Heart right ventricle (tissue), 16 donors: ENCODE measurements around the gene CCDC182. TPM values are rescaled to one million over a fixed set of nuclear protein-coding genes. Genes with fewer than 3 reads are reported as not detected.

Source experiments
- ATAC-seq, 8 donors: fragments of 200-7000 bp; cut with Tn5 transposase; one replicate each; pipeline ENCODE4 v1.9.1; 2020; ENCODE audit warnings: mild to moderate bottlenecking in 8 of 8, moderate library complexity in 8 of 8, moderate number of reproducible peaks in 1 of 8
- DNase-seq, 2 donors: peaks; one replicate each; pipeline ENCODE4 v3.0.0-alpha.2; 2020
- H3K27ac ChIP-seq, 10 donors: fragments of 200-600 bp; sonication (generic) in 2 of 10; one replicate each; pipeline versions ENCODE4 v1.5.0 to v1.8.0; 2020 to 2022; ENCODE audit warnings: mild to moderate bottlenecking in 3 of 10
- H3K27me3 ChIP-seq, 7 donors: fragments of 200-600 bp; one replicate each; pipeline ENCODE4 v1.8.0; 2021 to 2022; ENCODE audit warnings: mild to moderate bottlenecking in 2 of 7
- H3K36me3 ChIP-seq, 9 donors: fragments of 200-600 bp; sonication (generic) in 1 of 9; one replicate each; pipeline versions ENCODE4 v1.5.0 to v1.8.0; 2020 to 2022; ENCODE audit warnings: mild to moderate bottlenecking in 2 of 9
- H3K4me1 ChIP-seq, 9 donors: fragments of 200-600 bp; sonication (generic) in 1 of 9; one replicate each; pipeline versions ENCODE4 v1.5.0 to v1.8.0; 2020 to 2022; ENCODE audit warnings: mild to moderate bottlenecking in 4 of 9
- H3K4me3 ChIP-seq, 10 donors: fragments of 200-600 bp; sonication (generic) in 2 of 10; one replicate each; pipeline versions ENCODE4 v1.5.0 to v1.8.0; 2020 to 2022; ENCODE audit warnings: mild to moderate bottlenecking in 7 of 10, moderate library complexity in 2 of 10
- H3K9me3 ChIP-seq, 11 donors: fragments of 200-600 bp in 10 of 11; sonication (generic) in 2 of 11; one replicate each; pipeline versions ENCODE4 v1.5.0 to v1.8.0; 2013 to 2022; ENCODE audit warnings: mild to moderate bottlenecking in 2 of 11, control low read depth in 1 of 11, moderate library complexity in 1 of 11
- CTCF ChIP-seq, 9 donors: fragments of 200-600 bp; sonication (generic) in 2 of 9; IDR thresholded peaks; one replicate each; pipeline versions ENCODE4 v1.5.0 to v1.8.0; 2021 to 2022; ENCODE audit warnings: antibody characterized with exemption in 9 of 9, mild to moderate bottlenecking in 5 of 9, moderate library complexity in 1 of 9
- WGBS, 2 donors: extraction: QIAGEN DNeasy Blood & Tissue Kit; methylation state at CpG; one replicate each; pipeline ENCODE4 v1.1.7; 2013; ENCODE audit warnings: inconsistent platforms in 1 of 2; 5-methylcytosine and 5-hydroxymethylcytosine counted together
- intact Hi-C, 10 donors: fragments of 100-400 bp; cut with DNase I; formaldehyde crosslinking; loops; one replicate each; pipeline versions ENCODE4 v1.11.1 to v1.14.2; 2022
- polyA plus RNA-seq, 2 donors: library from polyadenylated mRNA; stranded (reverse); fragments of 200-250 nt; gene quantifications; one replicate each; pipeline ENCODE4 v1.2.3, GENCODE V29; 2013
- total RNA-seq, 10 donors: library from RNA; stranded (reverse); fragmentation: NEBNext Ultra II Directional in 3 of 10; extraction: Animal tissue kit (Norgen Biotek cat#: 25700) in 3 of 10; gene quantifications; one replicate each; pipeline versions ENCODE4 v1.2.1 to v1.2.4, GENCODE V29; 2021 to 2023
- donor health status: Arrhythmogenic right ventricular cardiomyopathy.
- donor health status: ischemic (EF 13 %, LVEDD 7.1; RV severe dilation, severe dysfunction).
- donor health status: healthy with polysubstance abuse.
- donor health status: DM: no; HTN: yes; CAD: no.
- donor health status: DM: no; HTN: no; CAD: no.
- donor health status: ischemic (EF 25% LVEDD 6.9; RV normal size, moderate dysfunction).
- donor health status: ischemic (EF 25% LVEDD 5.7; RV mildly dilated, moderate dysfunction).
- donor health status: healthy.
- donor health status: DM: yes; HTN: yes; CAD: no.
- donor health status: Ischemic cardiomyopathy.
- donor health status: ischemic (EF 35%, LVEDD 5.7; RV mildly dilated, moderate dysfunction).
- donor health status: nonischemic (EF 11% LVEDD 7.7; RV severe dilation, severe dysfunction).
- donor health status: DM: yes; HTN: yes; CAD: no.
- donor health status: PGD.
- donor health status: ischemic (EF 29% LVEDD 5.4; RV normal size, mild dysfunction).
- donor health status: nonischemic (EF 23%, LVEDD 6.1; RV moderate dilation, normal function).

Gene CCDC182
- total and polyA plus RNA-seq, 12 donors = not detected

- ATAC-seq (peak in 4 of 8 donors; percentile 42 to 77 (median 60)), DNase-seq (no peak)
- Histone ChIP-seq H3K27me3 (peaks cover 0 to 13% (median 5%) of the 10 kb centered on the region in 7 donors), H3K27ac (no peak overlapping the region), H3K36me3 (no peaks in the 10 kb centered on the region), H3K9me3 (no peaks in the 10 kb centered on the region), H3K4me1 (peaks cover 0 to 5% (median 0%) of the 10 kb centered on the region in 9 donors), H3K4me3 (no peak overlapping the region)
- 48 to 55% methylated on average over 7 of the region's 7 CpGs for WGBS, 2 donors
- TF ChIP-seq CTCF (IDR thresholded peaks at IDR 0.05) = no peak
- intact Hi-C loops = no loop called here
Measured at GRCh38 chr17:57714665-57715180, 30.4 kb downstream of the CCDC182 start.

- ATAC-seq (no peak), DNase-seq (no peak)
- TF ChIP-seq CTCF (IDR thresholded peaks at IDR 0.05) = no peak
- H3K9me3 ChIP-seq = no peaks in the 10 kb centered on the region
- 71 to 82% methylated on average over 7 of the region's 7 CpGs for WGBS, 2 donors
- no peak overlapping the region for H3K27ac ChIP-seq
- H3K36me3 ChIP-seq = no peaks in the 10 kb centered on the region
- intact Hi-C loops = no loop called here
- peaks cover 0 to 9% (median 2%) of the 10 kb centered on the region in 9 donors for H3K4me1 ChIP-seq
- H3K27me3 ChIP-seq = peaks cover 0 to 13% (median 5%) of the 10 kb centered on the region in 7 donors
- no peak overlapping the region for H3K4me3 ChIP-seq
Measured at GRCh38 chr17:57713140-57713539, 32.0 kb downstream of the CCDC182 start.

GRCh38 chr17:57708410-57708809 lies 36.7 kb downstream of the CCDC182 start:
- H3K27me3 ChIP-seq = peaks cover 0 to 5% (median 0%) of the 10 kb centered on the region in 7 donors
- ATAC-seq (peak in 6 of 8 donors; percentile 40 to 90 (median 61)), DNase-seq (peak in 1 of 2 donors; percentile 22)

GRCh38 chr17:57707892-57708291 lies 37.2 kb downstream of the CCDC182 start:
- no peak for TF ChIP-seq CTCF (IDR thresholded peaks at IDR 0.05)
- H3K4me3 ChIP-seq = peak overlapping the region in 1 of 10 donors; percentile 9
- peaks cover 0 to 15% (median 9%) of the 10 kb centered on the region in 9 donors for H3K4me1 ChIP-seq
- no peaks in the 10 kb centered on the region for H3K27me3 ChIP-seq
- ATAC-seq = peak; percentile 50 to 94 (median 74)
- peak in 1 of 2 donors; percentile 42 for DNase-seq
- no peaks in the 10 kb centered on the region for H3K9me3 ChIP-seq
- 27 to 29% methylated on average over 6 of the region's 6 CpGs for WGBS, 2 donors
- H3K36me3 ChIP-seq = no peaks in the 10 kb centered on the region
- peak overlapping the region in 6 of 10 donors; percentile 21 to 59 (median 28) for H3K27ac ChIP-seq
- intact Hi-C loops = no loop called here

More at GRCh38 chr17:57708410-57708809, 36.7 kb downstream of the CCDC182 start:
- Histone ChIP-seq H3K4me1 (peaks cover 0 to 15% (median 9%) of the 10 kb centered on the region in 9 donors), H3K36me3 (no peaks in the 10 kb centered on the region), H3K27ac (peak overlapping the region in 5 of 10 donors; percentile 21 to 59 (median 34)), H3K4me3 (peak overlapping the region in 1 of 10 donors; percentile 9), H3K9me3 (no peaks in the 10 kb centered on the region)
- 43 to 48% methylated on average over 2 of the region's 2 CpGs for WGBS, 2 donors
- intact Hi-C loops = no loop called here
- peak in 1 of 9 donors; percentile 20 for TF ChIP-seq CTCF (IDR thresholded peaks at IDR 0.05)
